GM21529 (cell line): Measurements from ENCODE around the gene PACSIN3.
"Not testable (repeated sequence)": the region's sequence is repeated elsewhere in the genome, so short reads cannot be mapped to it uniquely, and the experiment has no call there.

Experiments
- ATAC-seq: cut with Tn5 transposase; IDR thresholded peaks from one replicate; pipeline ENCODE4 v1.9.1; 2021; ENCODE audit not compliant: unreplicated experiment

Gene PACSIN3

GRCh38 chr11:47198161-47198560 lies 11.9 kb upstream of the PACSIN3 start:
- ATAC-seq: not testable (repeated sequence)

- ATAC-seq: no peak
These were observed 5.9 kb upstream of the PACSIN3 start for GRCh38 chr11:47192111-47192510.

- not testable (repeated sequence) for ATAC-seq
These were observed 4.9 kb upstream of the PACSIN3 start for GRCh38 chr11:47191137-47191536.

GRCh38 chr11:47189100-47189834 lies 3.0 kb upstream of the PACSIN3 start:
- no peak for ATAC-seq

- no peak for ATAC-seq
These were observed 2.0 kb upstream of the PACSIN3 start for GRCh38 chr11:47188259-47188658.

- ATAC-seq: no peak
These were observed 1.5 kb upstream of the PACSIN3 start for GRCh38 chr11:47187723-47188122.

GRCh38 chr11:47186700-47187695 lies 764 bp upstream of the PACSIN3 start:
- ATAC-seq: peak; percentile 35

- ATAC-seq: no peak
These were observed 744 bp downstream of the PACSIN3 start for GRCh38 chr11:47185305-47186075.

GRCh38 chr11:47184711-47185304 lies 1.4 kb downstream of the PACSIN3 start:
- no peak for ATAC-seq

GRCh38 chr11:47183969-47184368 lies 2.3 kb downstream of the PACSIN3 start:
- no peak for ATAC-seq

GRCh38 chr11:47183031-47183856 lies 3.0 kb downstream of the PACSIN3 start:
- ATAC-seq: no peak

GRCh38 chr11:47182380-47182779 lies 3.9 kb downstream of the PACSIN3 start:
- no peak for ATAC-seq

- ATAC-seq: no peak
These were observed 5.0 kb downstream of the PACSIN3 start for GRCh38 chr11:47181271-47181670.

- ATAC-seq: no peak
These were observed 6.0 kb downstream of the PACSIN3 start for GRCh38 chr11:47180006-47180787.

- ATAC-seq: peak; percentile 28
These were observed 6.6 kb downstream of the PACSIN3 start for GRCh38 chr11:47179655-47179991.

- ATAC-seq: no peak
These were observed 7.2 kb downstream of the PACSIN3 start for GRCh38 chr11:47178737-47179654.

GRCh38 chr11:47178316-47178715 lies 7.9 kb downstream of the PACSIN3 start:
- ATAC-seq: no peak

GRCh38 chr11:47177846-47178245 lies 8.4 kb downstream of the PACSIN3 start:
- ATAC-seq: no peak
